HepG2 (cell line): ENCODE measurements around the gene TPGS1. TPM values are rescaled to one million over a fixed set of nuclear protein-coding genes. Genes with fewer than 3 reads are reported as not detected.

Experiments
- ATAC-seq: fragments of 200-7000 bp; cut with Tn5 transposase; 3 replicates; pipeline ENCODE4 v1.9.1; 2020; ENCODE audit warnings: mild to moderate bottlenecking, moderate library complexity
- BruUV-seq: library from RNA; stranded (reverse); fragments of 400-500 nt; replicated peaks from 2 replicates; lab custom pipeline; 2021; lab: Mats Ljungman, UMichigan
- CTCF ChIA-PET: fragments of 300-600 bp; formaldehyde crosslinking; extraction: SDS; loops from one replicate; lab custom pipeline; 2021; ENCODE audit warnings: low total read pairs, inconsistent platforms, low intra/inter-chr PET ratio; lab: Yijun Ruan, JAX
- POLR2A ChIA-PET: fragments of 350-600 bp; sonication (Branson Sonifier 250); formaldehyde crosslinking; loops from one replicate; lab custom pipeline; 2020; ENCODE audit warnings: antibody characterized with exemption, inconsistent platforms; lab: Yijun Ruan, JAX
- DNase-seq: peaks from one replicate; pipeline ENCODE4 v3.0.0-alpha.2; 2015; ENCODE audit warnings: low spot score
- FAIRE-seq: peaks from 3 replicates; lab custom pipeline; 2011; peaks lifted over from hg19 to GRCh38; lab: Jason Lieb, UNC
- H2AFZ ChIP-seq: one replicate; pipeline ENCODE4 v1.6.1; 2011; ENCODE audit warnings: low read length, inconsistent platforms
- H3K27ac ChIP-seq: fragments of 300-600 bp; 3 replicates; pipeline ENCODE4 v1.8.0; 2011; ENCODE audit warnings: mixed run types, mild to moderate bottlenecking, mixed read lengths, low read length, inconsistent platforms; ENCODE audit not compliant: insufficient read depth; ENCODE audit errors: extremely low read length
- H3K27me3 ChIP-seq, 2 experiments: fragments of 200-600 bp in 1 of 2; 2 replicates in 1 of 2; 3 replicates in 1 of 2; pipeline versions ENCODE4 v1.6.0 to v1.8.0; 2011; ENCODE audit warnings: low read length in 2 of 2, mild to moderate bottlenecking in 2 of 2, moderate library complexity in 2 of 2, inconsistent platforms in 1 of 2; ENCODE audit not compliant: insufficient read depth in 2 of 2, control insufficient read depth in 1 of 2
- H3K36me3 ChIP-seq, 2 experiments: fragments of 200-600 bp in 1 of 2; replicated peaks in 1 of 2; 2 replicates in 1 of 2; 3 replicates in 1 of 2; pipeline versions ENCODE4 v1.5.1 to v1.8.0; 2011; ENCODE audit warnings: low read length in 2 of 2, inconsistent platforms in 1 of 2; ENCODE audit not compliant: insufficient read depth in 2 of 2, control insufficient read depth in 1 of 2
- H3K4me1 ChIP-seq: 2 replicates; pipeline ENCODE4 v1.5.1; 2012; ENCODE audit warnings: low read length, inconsistent platforms; ENCODE audit not compliant: insufficient read depth
- H3K4me2 ChIP-seq: 2 replicates; pipeline ENCODE4 v1.6.0; 2011; ENCODE audit warnings: low read depth, low read length, inconsistent platforms
- H3K4me3 ChIP-seq, 3 experiments: fragments of 200-600 bp in 1 of 3; sonication (generic), shearing (Covaris generic) in 1 of 3; replicated peaks in 1 of 3; 2 replicates each; pipeline ENCODE4 v1.5.1; 2011 to 2016; ENCODE audit warnings: low read length in 3 of 3, inconsistent platforms in 2 of 3, low read depth in 2 of 3, mild to moderate bottlenecking in 2 of 3, control low read depth in 1 of 3, mixed read lengths in 1 of 3; ENCODE audit not compliant: insufficient read depth in 1 of 3
- H3K79me2 ChIP-seq: one replicate; pipeline ENCODE4 v1.6.1; 2011; ENCODE audit warnings: low read length, inconsistent platforms; ENCODE audit not compliant: insufficient read depth
- H3K9ac ChIP-seq: 2 replicates; pipeline ENCODE4 v1.6.0; 2011; ENCODE audit warnings: mild to moderate bottlenecking, low read depth, low read length, inconsistent platforms; ENCODE audit not compliant: insufficient read depth
- H3K9me3 ChIP-seq: 2 replicates; pipeline ENCODE4 v1.5.1; 2012; ENCODE audit warnings: mild to moderate bottlenecking, low read length
- H4K20me1 ChIP-seq: 2 replicates; pipeline ENCODE4 v1.6.0; 2011; ENCODE audit warnings: inconsistent platforms, mild to moderate bottlenecking, low read length, moderate library complexity; ENCODE audit not compliant: insufficient read depth
- BHLHE40 ChIP-seq: IDR thresholded peaks from 2 replicates; pipeline ENCODE4 v1.6.1; 2011; ENCODE audit warnings: low read length, improper control_type of control experiment
- BRD4 ChIP-seq: sonication (generic); formaldehyde crosslinking; IDR thresholded peaks from 2 replicates; pipeline ENCODE4 v1.4.0; 2020; ENCODE audit warnings: missing genetic modification reagents
- CEBPG ChIP-seq: IDR thresholded peaks from 2 replicates; pipeline ENCODE4 v1.6.1; 2016
- DMAP1 ChIP-seq: IDR thresholded peaks from 2 replicates; pipeline ENCODE4 v1.6.1; 2016
- EP300 ChIP-seq, 3 experiments: sonication (generic) in 1 of 3; formaldehyde crosslinking in 1 of 3; IDR thresholded peaks; 2 replicates each; pipeline versions ENCODE4 v1.5.1 to v1.6.1; 2011 to 2020; ENCODE audit warnings: low read depth in 2 of 3, low read length in 2 of 3, borderline replicate concordance in 1 of 3, improper control_type of control experiment in 1 of 3, mild to moderate bottlenecking in 1 of 3, missing genetic modification reagents in 1 of 3, moderate library complexity in 1 of 3
- FOSL2 ChIP-seq: sonication (generic); formaldehyde crosslinking; IDR thresholded peaks from 2 replicates; pipeline ENCODE4 v1.4.0; 2020; ENCODE audit warnings: missing genetic modification reagents
- RBM39 ChIP-seq: fragments of 200-400 bp; formaldehyde crosslinking; IDR thresholded peaks from one replicate; pipeline ENCODE4 v1.6.1; 2018; ENCODE audit warnings: antibody characterized with exemption, mild to moderate bottlenecking, low read depth, low read length; ENCODE audit not compliant: poor library complexity, severe bottlenecking
- RFXAP ChIP-seq: sonication (generic); formaldehyde crosslinking; IDR thresholded peaks from 2 replicates; pipeline ENCODE4 v1.4.0; 2020; ENCODE audit warnings: missing genetic modification reagents, borderline replicate concordance
- SP4 ChIP-seq: sonication (generic); formaldehyde crosslinking; IDR thresholded peaks from 2 replicates; pipeline ENCODE4 v1.8.1; 2023; ENCODE audit warnings: mild to moderate bottlenecking, missing genetic modification reagents
- ZFY ChIP-seq: sonication (generic); formaldehyde crosslinking; IDR thresholded peaks from 2 replicates; pipeline ENCODE4 v1.4.0; 2020; ENCODE audit warnings: missing genetic modification reagents
- ZNF138 ChIP-seq: sonication (generic); formaldehyde crosslinking; IDR thresholded peaks from 2 replicates; pipeline ENCODE4 v1.5.0; 2020; ENCODE audit warnings: mild to moderate bottlenecking, low read depth, missing genetic modification reagents
- ZNF205 ChIP-seq: IDR thresholded peaks from 2 replicates; pipeline ENCODE4 v1.6.1; 2018; ENCODE audit warnings: missing biosample characterization, missing genetic modification reagents
- ZNF225 ChIP-seq: sonication (generic); formaldehyde crosslinking; IDR thresholded peaks from 2 replicates; pipeline ENCODE4 v1.4.0; 2020; ENCODE audit warnings: mild to moderate bottlenecking, missing genetic modification reagents
- ZNF253 ChIP-seq: sonication (generic); formaldehyde crosslinking; IDR thresholded peaks from 2 replicates; pipeline ENCODE4 v1.8.0; 2022; ENCODE audit warnings: mild to moderate bottlenecking, missing genetic modification reagents, borderline replicate concordance
- ZNF264 ChIP-seq: sonication (generic); formaldehyde crosslinking; IDR thresholded peaks from 2 replicates; pipeline ENCODE4 v1.4.0; 2020; ENCODE audit warnings: missing genetic modification reagents
- ZNF598 ChIP-seq: sonication (generic); formaldehyde crosslinking; IDR thresholded peaks from 2 replicates; pipeline ENCODE4 v1.5.1; 2020; ENCODE audit warnings: mild to moderate bottlenecking, missing genetic modification reagents, borderline replicate concordance
- ZSCAN21 ChIP-seq: sonication (generic); formaldehyde crosslinking; IDR thresholded peaks from 2 replicates; pipeline ENCODE4 v1.8.0; 2022; ENCODE audit warnings: mild to moderate bottlenecking, missing genetic modification reagents, moderate library complexity, borderline replicate concordance
- ZSCAN30 ChIP-seq: sonication (generic); formaldehyde crosslinking; IDR thresholded peaks from 2 replicates; pipeline ENCODE4 v1.5.0; 2020; ENCODE audit warnings: mild to moderate bottlenecking, missing genetic modification reagents
- WGBS: methylation state at CpG from one replicate; pipeline ENCODE4 v1.1.6; 2017; ENCODE audit warnings: low lambda C conversion rate; 5-methylcytosine and 5-hydroxymethylcytosine counted together
- in situ Hi-C: cut with HindIII; loops from 2 replicates; pipeline ENCODE4 v1.10.0; 2017; ENCODE audit warnings: low pct_unique_long_range_greater_than_20kb; ENCODE audit not compliant: extremely low pct_ligation_motif_present
- intact Hi-C: fragments of 100-400 bp; cut with micrococcal nuclease; formaldehyde crosslinking; loops from one replicate; pipeline ENCODE4 v1.10.0; 2022; ENCODE audit not compliant: unreplicated experiment
- polyA plus RNA-seq, 8 experiments: library from polyadenylated mRNA; depleted of rRNA in 3 of 8; stranded (reverse) in 7 of 8; unstranded in 1 of 8; fragments of >200 nt; fragmentation: Illumina TruSeq in 4 of 8; extraction: Trizol in 4 of 8; gene quantifications; 2 replicates each; pipeline versions ENCODE4 v1.2.1 to v1.2.3, GENCODE V29; 2011 to 2016; ENCODE audit warnings: low read depth in 4 of 8, missing spikeins in 1 of 8, mixed read lengths in 1 of 8; ENCODE audit not compliant: insufficient read depth in 1 of 8
- total RNA-seq, 5 experiments: library from RNA; depleted of rRNA; stranded (reverse); fragments of >200 nt; fragmentation: Illumina TruSeq; extraction: Trizol; gene quantifications; 2 replicates each; pipeline ENCODE4 v1.2.3, GENCODE V29; 2016; ENCODE audit warnings: low read depth in 1 of 5
- TF ChIP-seq, protein P1 (sequence below): sonication (generic); formaldehyde crosslinking; IDR thresholded peaks from 2 replicates; pipeline ENCODE4 v1.5.0; 2020; ENCODE audit warnings: mild to moderate bottlenecking, missing genetic modification reagents
- TF ChIP-seq, protein P2 (sequence below): sonication (generic); formaldehyde crosslinking; IDR thresholded peaks from 2 replicates; pipeline ENCODE4 v1.4.0; 2020; ENCODE audit warnings: missing genetic modification reagents
- TF ChIP-seq, protein P3 (sequence below): IDR thresholded peaks from 2 replicates; pipeline ENCODE4 v1.6.1; 2016; ENCODE audit warnings: low read depth, borderline replicate concordance

TPGS1 gene
- total and polyA plus RNA-seq, 2 of the 13 experiments (the other 11 are each of a cell fraction or from before 2014, with no cell fraction given): 1.1 to 6.2 TPM

DNA sequence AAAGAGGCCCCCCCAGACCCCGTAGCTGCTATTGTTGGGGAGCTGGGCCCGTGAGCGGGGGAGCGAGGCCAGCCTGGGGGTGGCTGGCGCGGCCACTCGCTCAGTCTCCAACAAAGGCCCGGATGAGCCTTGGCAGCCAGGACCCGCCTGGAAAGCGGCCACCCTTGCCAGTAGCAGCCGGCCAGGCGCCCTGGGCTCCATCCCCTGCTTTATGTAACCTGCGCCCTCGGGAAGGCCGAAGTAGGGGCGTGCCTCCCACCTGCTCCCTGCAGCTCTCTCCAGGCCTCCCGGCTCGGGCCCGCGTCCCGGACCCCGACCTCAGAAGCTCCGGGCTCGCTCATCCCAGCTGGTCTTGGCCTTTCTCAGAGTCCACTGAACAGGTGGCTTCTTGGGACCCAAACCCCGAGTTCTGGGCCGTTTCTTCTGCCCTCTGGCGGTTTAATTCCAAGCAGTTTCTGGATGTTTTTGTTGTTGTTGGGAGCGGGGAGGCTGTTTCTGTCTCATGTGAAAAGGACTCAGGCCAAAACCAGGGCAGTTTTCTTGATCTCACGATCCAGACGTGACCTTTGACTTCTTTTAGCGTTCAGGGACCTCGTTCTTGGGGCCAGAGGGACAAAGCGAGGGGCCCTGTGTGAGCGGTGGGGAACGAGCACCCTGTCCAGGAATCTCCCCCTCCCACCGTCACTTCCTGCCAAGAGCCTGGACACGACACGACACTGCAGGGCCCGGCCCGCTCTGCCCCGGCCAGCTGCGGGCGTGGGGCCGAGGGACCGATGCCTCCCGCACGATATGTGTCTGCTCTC is 25.5 kb downstream of the TPGS1 start:
- WGBS: 1% methylated on average over 16 of the region's 47 CpGs
- Histone ChIP-seq H3K27me3 (no peaks in the 10 kb centered on the region), H3K36me3 (peaks cover 10 to 22% of the 10 kb centered on the region in 2 experiments; a peak in 4 of 5 replicates), H3K79me2 (peaks cover 37% of the 10 kb centered on the region), H3K9me3 (no peaks in the 10 kb centered on the region), H3K4me3 (peak overlapping the region; percentile 97 to 98 (median 97)), H3K4me2 (peak overlapping the region; percentile 96), H3K9ac (peak overlapping the region; percentile 96), H3K4me1 (peaks cover 53% of the 10 kb centered on the region), H3K27ac (peak overlapping the region; percentile 81), H2AFZ (no peak overlapping the region), H4K20me1 (peaks cover 25% of the 10 kb centered on the region; the same call in 1 of the 2 replicates)
- intact Hi-C loops (no loop called here), in situ Hi-C loops (no loop called here)
- DNase-seq: peak; percentile 60
- ChIA-PET CTCF (interaction anchor here (1.3 to 2.1 kb wide), 2 partner anchors 22 to 26 kb away, joined by 6 to 16 read pairs; partner anchors contain the start of gene TPGS1), POLR2A (interaction anchor here (0.8 to 3.7 kb wide), 12 partner anchors 9 to 206 kb away, joined by 3 to 33 read pairs (median 8); partner anchors contain the start of genes BSG and TPGS1)
- FAIRE-seq: peak; percentile 64
- peak; percentile 24 for ATAC-seq
- BruUV-seq: TSS peak; percentile 49
- TF ChIP-seq RBM39: peak; percentile 38
- TF ChIP-seq, protein P1, sequence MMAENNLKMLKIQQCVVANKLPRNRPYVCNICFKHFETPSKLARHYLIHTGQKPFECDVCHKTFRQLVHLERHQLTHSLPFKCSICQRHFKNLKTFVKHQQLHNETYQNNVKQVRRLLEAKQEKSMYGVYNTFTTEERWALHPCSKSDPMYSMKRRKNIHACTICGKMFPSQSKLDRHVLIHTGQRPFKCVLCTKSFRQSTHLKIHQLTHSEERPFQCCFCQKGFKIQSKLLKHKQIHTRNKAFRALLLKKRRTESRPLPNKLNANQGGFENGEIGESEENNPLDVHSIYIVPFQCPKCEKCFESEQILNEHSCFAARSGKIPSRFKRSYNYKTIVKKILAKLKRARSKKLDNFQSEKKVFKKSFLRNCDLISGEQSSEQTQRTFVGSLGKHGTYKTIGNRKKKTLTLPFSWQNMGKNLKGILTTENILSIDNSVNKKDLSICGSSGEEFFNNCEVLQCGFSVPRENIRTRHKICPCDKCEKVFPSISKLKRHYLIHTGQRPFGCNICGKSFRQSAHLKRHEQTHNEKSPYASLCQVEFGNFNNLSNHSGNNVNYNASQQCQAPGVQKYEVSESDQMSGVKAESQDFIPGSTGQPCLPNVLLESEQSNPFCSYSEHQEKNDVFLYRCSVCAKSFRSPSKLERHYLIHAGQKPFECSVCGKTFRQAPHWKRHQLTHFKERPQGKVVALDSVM (CRISPR knock-in tag): 0 out of 2 replicates have a peak, but pooled peaks have one; percentile 32
- peak; percentile 20; the same call in 1 of the 2 replicates for TF ChIP-seq DMAP1 (CRISPR knock-in tag)
- 0 out of 2 replicates have a peak, but pooled peaks have one; percentile 39 for TF ChIP-seq ZNF264 (CRISPR knock-in tag)
- no peak for TF ChIP-seq BRD4 (CRISPR knock-in tag)
- TF ChIP-seq, protein P2, sequence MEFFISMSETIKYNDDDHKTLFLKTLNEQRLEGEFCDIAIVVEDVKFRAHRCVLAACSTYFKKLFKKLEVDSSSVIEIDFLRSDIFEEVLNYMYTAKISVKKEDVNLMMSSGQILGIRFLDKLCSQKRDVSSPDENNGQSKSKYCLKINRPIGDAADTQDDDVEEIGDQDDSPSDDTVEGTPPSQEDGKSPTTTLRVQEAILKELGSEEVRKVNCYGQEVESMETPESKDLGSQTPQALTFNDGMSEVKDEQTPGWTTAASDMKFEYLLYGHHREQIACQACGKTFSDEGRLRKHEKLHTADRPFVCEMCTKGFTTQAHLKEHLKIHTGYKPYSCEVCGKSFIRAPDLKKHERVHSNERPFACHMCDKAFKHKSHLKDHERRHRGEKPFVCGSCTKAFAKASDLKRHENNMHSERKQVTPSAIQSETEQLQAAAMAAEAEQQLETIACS: no peak
- TF ChIP-seq ZFY (CRISPR knock-in tag): peak; percentile 70
- TF ChIP-seq ZNF253 (CRISPR knock-in tag): no peak
- TF ChIP-seq ZNF598 (CRISPR knock-in tag): 0 out of 2 replicates have a peak, but pooled peaks have one; percentile 48
- no peak for TF ChIP-seq ZNF225 (CRISPR knock-in tag)
- TF ChIP-seq ZNF138 (CRISPR knock-in tag): no peak
- no peak for TF ChIP-seq CEBPG (CRISPR knock-in tag)
- TF ChIP-seq ZNF205: no peak
- peak; percentile 10; the same call in 1 of the 2 replicates for TF ChIP-seq FOSL2
- TF ChIP-seq EP300 (IDR thresholded peaks at IDR 0.05; ENCODE audit: low read depth in 2 of 2, low read length in 2 of 2): peak in 1 of 2 experiments; percentile 20; a peak in 1 of 4 replicates
- TF ChIP-seq EP300 (CRISPR knock-in tag; IDR thresholded peaks at IDR 0.05; ENCODE audit: borderline replicate concordance): no peak
- no peak for TF ChIP-seq BHLHE40
- no peak for TF ChIP-seq RFXAP (CRISPR knock-in tag)
- TF ChIP-seq SP4 (CRISPR knock-in tag): no peak
- TF ChIP-seq ZSCAN21 (CRISPR knock-in tag): 0 out of 2 replicates have a peak, but pooled peaks have one; percentile 30
- TF ChIP-seq, protein P3, sequence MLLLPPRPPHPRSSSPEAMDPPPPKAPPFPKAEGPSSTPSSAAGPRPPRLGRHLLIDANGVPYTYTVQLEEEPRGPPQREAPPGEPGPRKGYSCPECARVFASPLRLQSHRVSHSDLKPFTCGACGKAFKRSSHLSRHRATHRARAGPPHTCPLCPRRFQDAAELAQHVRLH (CRISPR knock-in tag): no peak
- no peak for TF ChIP-seq ZSCAN30 (CRISPR knock-in tag)
